Activated T-cell treated with anti-CD3 and anti-CD28 coated beads for 1 hour (primary cell): ENCODE measurements around the gene PEAK1.

Experiments used
- DNase-seq: peaks from one replicate; pipeline ENCODE4 v3.0.0-alpha.2; 2020; ENCODE audit warnings: low read depth

PEAK1 gene

DNA sequence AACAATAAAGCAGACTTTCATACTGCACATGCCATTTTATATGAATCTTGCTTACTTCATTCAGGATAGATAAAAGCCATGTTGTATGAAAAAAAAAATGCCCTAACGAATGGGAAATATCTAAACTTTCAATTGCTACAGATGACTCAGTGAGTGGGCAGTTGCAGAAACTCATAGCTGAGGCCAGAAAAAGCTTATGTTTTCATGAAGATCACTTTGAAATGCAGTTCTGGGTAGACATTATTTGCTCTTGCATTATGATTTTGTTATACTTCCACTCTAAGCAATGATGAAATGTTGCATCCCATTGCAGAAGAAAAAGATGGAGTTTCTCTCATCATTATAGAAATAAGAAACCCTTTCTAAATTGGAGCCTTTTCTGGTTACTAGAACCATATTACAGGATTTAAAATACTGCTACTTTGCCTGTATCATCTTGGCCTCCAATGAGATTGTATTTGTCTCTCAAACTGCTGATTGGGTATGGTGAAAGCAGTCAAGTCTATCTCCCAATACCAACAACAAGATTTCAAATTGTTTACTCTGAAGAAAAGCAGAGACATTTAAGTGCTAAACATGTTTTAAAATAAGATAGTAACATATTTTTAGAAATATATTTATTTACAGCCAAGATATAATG is 17.0 kb downstream of the PEAK1 start:
- no peak for DNase-seq

DNA sequence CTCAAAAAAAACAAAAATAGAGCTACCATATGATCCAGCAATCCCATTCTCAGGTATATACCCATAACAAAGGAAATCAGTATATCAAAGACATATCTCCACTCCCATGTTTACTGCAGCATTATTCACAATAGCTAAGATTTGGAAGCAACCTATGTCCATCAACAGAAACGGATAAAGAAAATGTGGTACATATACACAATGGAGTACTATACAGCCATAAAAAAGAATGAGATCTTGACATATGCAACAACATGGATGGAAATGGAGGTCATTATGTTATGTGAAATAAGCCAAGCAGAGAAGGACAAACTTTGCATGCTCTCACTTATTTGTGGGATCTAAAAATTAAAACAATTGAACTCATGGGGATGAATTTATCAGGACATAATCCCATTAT is 19.6 kb downstream of the PEAK1 start:
- DNase-seq = no peak

DNA sequence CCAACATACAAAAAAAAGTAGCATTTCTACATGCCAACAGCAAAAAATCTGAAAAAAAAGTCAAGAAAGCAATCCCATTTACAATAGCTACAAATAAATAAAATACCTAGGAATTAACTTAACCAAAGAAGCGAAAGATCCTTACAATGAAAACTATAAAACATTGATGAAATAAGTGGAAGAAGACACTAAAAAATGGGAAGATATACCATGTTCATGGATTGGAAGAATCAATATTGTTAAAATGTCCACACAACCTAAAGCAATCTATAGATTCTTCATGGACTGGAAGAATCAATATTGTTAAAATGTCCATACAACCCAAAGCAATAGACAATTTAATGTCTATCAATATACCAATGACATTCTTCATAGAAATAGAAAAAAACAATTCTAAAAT is 21.0 kb downstream of the PEAK1 start:
- no peak for DNase-seq

DNA sequence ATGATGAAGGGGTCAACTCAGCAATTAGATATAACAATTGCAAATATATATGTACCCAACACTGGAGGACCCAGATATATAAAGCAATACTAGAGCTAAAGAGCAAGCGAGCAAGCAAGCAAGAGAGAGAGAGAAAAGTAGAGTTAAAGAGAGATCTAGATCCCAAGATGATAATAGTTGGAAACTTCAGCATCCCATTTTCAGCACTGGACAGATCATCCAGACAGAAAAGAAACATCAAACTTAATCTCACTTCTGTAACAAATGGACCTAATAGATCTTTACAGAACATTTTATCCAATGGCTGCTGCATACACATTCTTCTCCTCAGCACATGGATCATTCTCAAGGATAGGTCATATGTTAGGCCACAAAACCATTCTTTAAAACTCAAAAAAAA is 23.2 kb downstream of the PEAK1 start:
- no peak for DNase-seq

DNA sequence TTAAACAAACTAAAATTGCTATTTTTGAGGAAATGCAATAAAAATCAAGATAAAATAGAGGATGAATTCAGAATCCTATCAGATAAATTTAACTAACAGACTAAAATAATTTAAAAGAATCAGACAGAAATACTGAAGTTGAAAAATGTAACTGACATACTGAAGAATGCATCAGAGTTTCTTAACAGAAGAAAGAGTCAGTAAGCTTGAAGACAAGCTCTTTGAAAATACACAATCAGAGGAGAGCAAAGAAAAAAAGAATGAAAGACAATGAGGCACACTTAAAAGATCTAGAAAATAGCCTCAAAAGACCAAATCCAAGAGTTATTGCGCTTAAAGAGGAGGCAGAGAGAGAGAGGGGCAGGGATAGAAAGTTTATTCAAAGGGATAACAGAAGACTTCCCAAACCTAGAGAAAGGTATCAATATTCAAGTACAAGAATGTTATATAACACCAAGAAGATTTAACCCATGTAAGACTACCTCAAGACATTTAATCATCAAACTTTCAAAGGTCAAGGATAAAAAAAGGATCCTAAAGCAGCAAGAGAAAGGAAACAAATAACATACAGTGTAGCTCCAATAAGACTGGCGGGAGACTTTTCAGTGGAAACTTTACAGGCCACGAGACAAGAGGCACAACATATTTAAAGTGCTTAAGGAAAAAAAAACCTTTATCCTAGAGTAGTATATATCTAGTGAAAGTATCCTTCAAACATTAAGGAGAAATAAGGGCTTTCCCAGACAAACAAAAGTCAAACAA is 24.7 kb downstream of the PEAK1 start:
- DNase-seq = no peak

DNA sequence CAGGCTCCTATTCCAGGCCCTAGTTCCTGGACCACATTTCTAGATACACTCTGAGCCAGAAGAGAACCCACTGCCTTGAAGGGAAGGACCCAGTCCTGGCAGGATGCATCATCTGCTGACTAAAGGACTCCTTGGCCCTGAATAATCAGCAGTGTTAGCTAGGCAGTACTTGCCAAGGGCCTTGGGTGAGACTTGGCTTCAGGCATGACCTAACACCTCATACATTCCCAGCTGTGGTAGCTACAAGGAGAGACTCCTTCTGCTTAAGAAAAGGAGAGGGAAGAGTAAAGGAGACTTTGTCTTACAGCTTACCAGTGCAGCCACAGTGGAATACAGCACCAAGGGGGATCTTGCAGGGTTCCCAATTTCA is 26.4 kb downstream of the PEAK1 start:
- no peak for DNase-seq

DNA sequence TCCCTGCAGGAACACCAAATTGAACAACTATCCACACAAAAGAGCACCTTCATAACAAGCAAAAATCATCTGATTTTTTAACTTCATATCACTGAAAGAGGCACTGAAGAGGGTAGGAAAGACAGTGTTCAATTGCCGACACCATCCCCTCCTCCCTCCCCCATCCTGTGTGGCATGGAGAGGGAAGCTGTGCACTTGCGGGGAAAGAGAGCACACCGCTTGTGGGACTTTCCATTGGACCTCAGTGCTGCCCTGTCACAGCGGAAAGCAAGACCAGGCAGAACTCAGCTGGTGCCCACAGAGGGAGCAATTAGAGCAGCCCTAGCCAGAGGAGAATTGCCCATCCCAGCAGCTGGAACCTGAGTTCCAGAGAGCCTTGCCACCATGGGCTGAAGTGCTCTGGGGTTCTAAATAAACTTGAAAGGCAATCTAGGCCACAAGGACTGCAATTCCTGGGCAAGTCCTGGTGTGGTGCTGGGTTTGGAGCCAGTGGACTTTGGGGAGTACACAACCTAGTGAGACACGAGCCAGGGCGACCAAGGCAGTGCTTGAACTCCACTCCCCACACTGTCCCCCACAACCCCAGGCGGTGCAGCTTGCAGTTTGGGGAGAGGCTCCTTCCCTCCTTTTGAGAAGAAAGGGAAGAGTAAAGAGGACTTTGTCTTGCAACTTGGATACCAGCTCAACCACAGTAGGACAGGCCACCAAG is 27.0 kb downstream of the PEAK1 start:
- no peak for DNase-seq

DNA sequence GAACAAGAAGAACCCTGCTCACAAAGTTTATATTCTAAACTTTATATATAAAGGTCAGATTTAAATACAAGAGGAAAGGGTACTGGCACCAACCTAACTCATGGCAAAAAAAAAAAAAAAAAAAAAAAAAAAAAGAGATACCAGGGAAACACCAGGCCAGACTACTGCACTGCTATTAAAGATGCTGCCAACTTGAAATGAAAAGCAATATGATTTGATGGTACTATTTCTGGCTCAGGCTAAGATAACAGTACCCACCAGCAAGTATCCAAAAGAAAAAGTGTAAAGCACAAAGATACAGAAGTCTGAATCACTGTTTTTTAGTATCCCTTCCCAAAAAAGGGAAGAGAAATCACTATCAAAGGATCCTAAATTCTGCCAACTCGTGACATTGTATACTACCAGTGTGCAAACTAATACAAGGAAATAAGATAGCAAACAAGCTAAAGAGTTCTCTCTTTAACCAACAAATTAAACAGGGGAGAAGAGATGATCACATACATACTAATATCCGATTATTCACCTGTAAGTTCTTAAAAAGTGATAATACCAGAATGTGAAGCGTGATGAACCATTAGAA is 28.4 kb downstream of the PEAK1 start:
- DNase-seq = no peak

DNA sequence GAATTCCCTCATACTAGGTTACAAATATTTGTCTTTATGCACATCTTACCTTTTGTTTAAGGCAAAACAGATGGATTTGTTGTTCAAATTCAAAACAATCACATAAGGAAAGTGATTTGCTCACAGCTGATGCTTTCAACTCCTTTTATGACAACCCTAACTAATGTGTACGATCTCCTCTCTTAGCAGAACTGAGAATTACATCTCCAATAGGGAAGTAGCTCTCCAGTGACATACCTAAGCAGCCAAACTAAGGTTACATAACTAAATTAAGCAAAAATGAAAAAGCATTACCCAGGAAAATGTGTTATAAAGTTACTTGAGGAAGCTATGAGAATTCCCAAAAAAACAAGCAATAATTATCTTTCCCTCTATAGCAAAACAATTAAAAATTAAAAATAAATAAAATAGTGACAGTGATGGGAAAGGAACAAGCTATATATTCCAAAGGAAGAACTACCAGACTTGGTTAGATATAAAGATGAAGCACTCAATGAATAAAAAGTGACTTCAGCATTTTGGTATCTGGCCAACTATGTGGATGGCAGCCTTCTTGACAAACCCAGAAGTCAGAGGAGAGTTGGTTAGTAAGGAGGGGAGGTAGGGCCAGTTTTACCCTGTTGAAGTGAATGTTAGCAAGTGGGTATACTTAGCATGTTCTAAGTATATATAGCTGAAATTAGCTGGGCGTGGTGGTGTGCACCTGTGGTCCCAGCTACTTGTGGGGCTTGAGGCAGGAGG is 32.4 kb downstream of the PEAK1 start:
- no peak for DNase-seq

DNA sequence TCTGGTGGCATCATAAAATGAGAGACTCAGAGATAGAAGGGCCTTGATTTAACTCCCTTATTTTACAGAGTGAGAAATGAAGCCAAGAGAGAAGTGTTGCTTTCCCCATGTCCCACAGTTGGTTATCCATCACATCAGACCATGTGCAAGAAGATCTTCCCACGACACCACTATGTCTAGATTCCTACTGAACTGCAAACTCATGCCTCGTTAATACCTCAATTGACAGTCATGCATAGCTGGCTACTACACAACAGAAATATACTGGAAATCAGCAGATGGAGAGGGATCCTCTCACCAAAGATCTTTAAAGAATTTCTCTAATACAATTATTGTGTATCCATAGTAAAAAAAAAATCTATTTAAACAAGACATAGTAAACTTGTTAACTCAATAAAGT is 33.3 kb downstream of the PEAK1 start:
- no peak for DNase-seq

DNA sequence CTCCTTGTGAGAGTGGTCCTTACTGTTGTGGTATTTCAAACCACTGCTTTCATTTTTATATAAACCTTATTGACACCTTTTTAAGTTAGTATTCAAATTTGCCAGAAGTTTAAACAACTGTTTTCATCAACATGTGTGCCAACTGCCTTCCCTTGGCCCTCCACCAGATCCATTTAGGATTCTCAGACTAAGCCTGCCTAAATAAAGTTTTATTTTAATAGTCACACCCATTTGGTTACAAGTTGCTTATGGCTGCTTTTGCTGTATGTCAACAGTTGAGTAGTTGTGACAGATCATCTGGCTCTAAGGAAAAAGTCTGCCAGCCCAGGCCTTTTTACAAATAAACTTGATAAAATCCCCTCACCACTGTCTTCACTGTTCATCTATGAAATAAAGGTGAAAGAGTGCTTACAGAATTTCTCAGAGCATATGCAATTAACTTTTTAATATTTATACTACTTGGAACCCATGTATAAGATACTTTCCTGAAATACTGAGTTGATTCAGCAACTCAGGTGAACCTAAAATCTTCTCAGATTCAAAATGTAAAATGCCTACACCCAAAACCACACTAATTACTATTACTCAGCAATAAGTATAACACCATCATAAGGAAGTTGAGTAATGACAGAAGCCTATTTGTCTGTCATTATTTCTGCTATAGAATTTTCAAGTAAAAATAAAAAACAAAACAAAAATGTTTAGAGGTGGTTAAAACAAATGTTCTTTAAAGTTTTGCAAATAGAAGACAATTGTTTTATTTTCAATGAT is 35.1 kb downstream of the PEAK1 start:
- DNase-seq = no peak

DNA sequence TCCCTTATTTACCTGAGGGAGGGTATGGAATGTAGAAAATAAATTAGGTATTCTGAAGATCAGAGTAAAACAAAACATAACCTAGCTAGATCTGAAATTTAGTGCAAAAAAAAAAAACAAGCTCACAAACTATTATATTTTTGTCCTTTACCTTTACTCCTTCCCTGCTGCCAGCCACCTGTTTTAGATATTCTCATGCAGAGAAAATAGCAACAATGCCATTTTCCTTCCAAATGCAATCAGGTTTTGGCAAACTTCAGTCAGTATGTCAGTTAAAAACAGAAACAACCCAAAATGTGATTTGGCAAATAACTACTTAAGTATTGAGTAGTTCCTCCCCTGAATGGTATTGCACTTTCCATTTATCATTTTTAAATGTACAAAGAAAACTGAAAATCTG is 35.8 kb downstream of the PEAK1 start:
- no peak for DNase-seq

DNA sequence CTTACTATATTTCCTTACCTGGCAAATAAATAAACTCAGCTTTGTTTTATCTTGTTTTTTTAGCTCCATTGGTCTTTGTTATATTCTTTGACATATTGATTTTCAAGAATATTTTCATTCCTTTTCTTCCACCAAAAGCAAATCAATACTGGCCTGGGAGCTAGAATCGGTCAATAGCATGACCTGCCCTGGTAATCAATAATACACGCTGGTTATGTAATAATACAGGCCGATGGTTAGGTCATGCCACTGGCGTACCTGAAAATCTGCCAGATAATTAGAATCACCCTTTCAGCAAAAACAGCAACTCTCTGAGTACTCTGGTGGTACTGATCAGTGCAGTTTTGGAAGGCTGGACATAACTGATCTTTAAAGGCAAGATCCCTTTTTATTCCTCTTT is 39.9 kb downstream of the PEAK1 start:
- no peak for DNase-seq

DNA sequence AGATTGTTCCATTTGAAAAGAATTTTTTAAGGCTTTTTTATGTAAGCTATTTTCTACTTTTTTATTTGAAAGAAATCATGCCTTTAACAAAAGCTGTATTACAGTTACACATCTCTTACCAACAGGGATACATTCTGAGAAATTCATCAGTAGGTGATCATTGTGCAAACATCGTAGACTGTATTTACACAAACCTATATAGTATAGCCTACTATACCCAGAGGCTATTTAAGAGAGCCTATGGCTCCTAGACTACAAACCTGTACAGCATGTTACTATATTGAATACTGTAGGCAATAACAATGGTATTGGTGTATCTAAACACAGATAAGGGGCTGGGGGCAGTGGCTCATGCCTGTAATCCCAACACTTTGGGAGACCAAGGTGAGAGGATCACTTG is 43.1 kb downstream of the PEAK1 start:
- DNase-seq = no peak

DNA sequence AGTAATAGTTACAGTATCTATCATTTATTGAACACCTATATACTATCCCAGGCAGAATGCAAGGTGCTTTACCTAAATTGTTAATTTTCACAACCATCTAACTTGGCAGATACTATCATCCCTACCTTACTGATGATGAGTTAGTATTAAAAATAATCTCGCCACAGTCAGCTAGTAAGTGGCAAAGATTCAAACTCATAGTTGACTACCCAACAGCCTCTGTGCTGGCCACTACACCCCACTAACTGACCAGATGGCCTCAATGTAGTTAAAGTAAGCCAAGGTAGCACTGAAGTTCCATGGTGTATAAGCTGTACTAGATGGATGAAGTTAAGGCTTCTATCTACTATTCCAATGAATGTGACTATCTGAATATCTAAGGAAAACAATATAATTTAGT is 44.8 kb downstream of the PEAK1 start:
- no peak for DNase-seq

DNA sequence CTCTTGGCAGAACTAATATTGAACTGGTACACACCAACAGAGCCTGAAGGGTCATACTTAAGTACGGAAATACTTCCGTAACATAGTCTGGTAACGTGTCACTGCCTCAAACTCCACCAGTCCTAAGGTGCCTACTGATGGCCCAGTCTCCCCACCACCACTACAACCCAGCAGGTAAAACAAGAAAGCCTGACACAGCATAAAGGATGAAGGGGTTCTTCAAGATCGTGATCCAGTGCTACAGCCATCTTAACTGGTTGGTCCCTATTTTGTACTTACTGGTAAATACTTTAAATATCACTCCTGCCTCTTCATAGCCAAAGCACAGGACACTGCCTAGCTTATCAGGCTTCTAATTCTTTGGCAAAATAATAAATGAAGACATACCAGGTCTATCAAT is 46.5 kb downstream of the PEAK1 start:
- no peak for DNase-seq

DNA sequence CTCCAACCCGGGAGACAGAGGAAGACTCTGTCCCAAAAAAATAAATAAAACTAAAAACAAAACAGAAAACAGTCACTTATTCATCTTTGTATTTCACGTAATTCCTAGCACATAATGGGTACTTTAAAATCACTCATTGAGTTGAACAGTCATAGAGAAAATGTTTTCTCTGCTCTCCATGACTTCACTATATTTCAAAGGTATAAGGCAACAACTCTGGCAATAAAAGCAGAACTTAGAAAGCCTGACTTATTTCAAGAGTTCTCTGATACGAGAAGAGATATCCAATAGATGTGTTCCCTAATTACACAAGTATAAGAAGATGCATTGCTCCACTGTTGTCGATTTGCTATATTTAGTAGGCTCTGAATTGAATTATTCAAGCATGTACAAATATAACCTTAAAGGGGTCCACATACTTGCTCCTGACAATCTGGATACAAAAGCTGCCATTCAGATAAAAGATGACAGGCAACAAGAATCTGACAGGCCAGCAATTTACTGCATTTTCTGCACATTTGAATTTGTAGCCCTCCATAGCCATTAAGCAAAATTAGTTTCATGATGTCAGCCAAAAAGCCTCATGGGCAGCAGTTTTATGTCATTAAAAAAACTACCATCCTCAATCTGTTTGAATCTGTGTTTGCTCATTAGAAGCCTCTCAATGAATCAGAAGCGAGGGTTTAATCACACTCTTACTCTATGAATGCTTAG is 47.9 kb downstream of the PEAK1 start:
- no peak for DNase-seq

DNA sequence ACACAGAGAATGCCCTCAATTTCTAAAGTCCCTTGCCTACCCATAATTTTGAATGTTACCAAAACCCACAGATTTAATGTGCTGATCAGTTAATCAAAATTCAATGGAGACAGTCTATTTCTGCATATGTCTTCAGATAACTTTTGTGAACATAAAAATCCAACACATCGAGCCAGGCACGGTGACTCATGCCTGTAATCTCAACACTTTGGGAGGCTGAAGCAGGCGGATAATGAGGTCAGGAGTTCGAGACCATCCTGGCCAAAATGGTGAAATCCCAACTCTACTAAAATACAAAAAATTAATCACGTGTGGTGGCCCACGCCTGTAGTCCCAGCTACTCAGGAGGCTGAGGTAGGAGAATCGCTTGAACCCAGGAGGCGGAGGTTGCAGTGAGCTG is 49.3 kb downstream of the PEAK1 start:
- no peak for DNase-seq

DNA sequence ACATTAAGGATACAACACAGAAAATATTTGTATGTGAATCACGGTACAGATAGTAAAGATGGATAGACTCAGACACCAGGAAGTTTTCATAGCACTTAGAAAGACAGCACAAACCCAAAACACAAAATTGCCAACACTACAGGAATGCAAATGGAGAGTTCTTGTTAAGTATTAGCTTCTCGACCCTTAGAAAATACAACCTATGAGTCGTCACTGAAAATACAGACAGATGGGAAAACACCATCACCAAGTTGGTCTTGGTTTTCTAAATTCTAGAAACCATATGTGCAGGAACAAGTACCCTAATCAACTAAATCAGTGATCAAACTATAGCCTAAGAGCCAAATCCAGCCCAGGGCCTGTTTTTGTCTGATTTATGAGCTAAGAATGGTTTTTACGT is 50.7 kb downstream of the PEAK1 start:
- no peak for DNase-seq

DNA sequence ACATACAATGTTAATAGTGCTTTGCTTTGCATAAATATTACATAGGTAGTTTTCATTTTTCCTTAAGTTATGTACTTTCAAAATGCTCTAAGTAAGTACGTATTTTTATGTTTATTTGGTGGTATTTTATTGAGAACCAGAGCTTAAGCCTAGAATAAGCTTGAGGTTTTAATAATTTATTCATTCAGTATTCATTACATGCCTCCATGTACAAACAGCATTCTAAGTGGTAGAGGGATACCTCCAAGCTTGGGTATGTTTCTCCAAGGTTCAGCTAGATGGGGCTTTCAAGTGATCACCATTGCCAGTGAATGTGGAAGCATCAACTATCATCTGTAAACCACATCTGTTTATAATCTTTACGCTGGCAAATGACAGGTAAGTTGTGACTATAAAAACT is 52.3 kb downstream of the PEAK1 start:
- no peak for DNase-seq

DNA sequence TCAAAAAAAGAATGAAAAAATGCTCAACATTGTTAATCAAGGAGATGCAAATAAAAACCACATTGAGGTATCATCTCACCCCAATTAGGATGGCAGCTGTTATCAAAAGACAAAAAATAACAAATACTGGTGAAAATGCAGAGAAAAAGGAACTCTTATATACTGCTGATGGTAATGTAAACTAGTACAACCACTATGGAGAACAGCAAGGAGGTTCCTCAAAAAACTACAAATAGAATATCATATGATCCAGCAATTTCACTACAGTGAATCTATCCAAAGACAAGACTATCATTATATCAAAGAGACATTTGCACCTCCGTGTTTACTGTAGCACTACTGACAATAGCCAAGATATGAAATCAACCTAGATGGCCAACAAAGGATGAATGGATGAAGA is 58.4 kb downstream of the PEAK1 start:
- DNase-seq = no peak
